RWPE2 (cell line): ENCODE measurements around the gene LIMCH1.

Experiments used
- ATAC-seq: fragments of 200-7000 bp; cut with Tn5 transposase; 3 replicates; pipeline ENCODE4 v1.9.1; 2021; ENCODE audit warnings: low read depth
- DNase-seq: peaks from one replicate; pipeline ENCODE4 v3.0.0-alpha.2; 2020; ENCODE audit warnings: low spot score
- H3K27ac ChIP-seq: fragments of 450-650 bp; 2 replicates; pipeline ENCODE4 v1.5.1; 2017; ENCODE audit warnings: mild to moderate bottlenecking; ENCODE audit not compliant: poor library complexity, severe bottlenecking
- H3K27me3 ChIP-seq: fragments of 250-450 bp; sonication (Bioruptor Pico); 2 replicates; pipeline ENCODE4 v1.5.1; 2021; ENCODE audit warnings: mild to moderate bottlenecking, moderate library complexity; ENCODE audit not compliant: insufficient read depth, poor library complexity, severe bottlenecking
- H3K36me3 ChIP-seq: fragments of 250-450 bp; sonication (Bioruptor Pico); 2 replicates; pipeline ENCODE4 v1.5.1; 2020; ENCODE audit warnings: low read depth, mild to moderate bottlenecking, moderate library complexity
- H3K4me1 ChIP-seq: fragments of 250-450 bp; sonication (Bioruptor Pico); 2 replicates; pipeline ENCODE4 v1.5.1; 2021; ENCODE audit warnings: mild to moderate bottlenecking, moderate library complexity; ENCODE audit not compliant: insufficient read depth, poor library complexity, severe bottlenecking
- H3K4me3 ChIP-seq: fragments of 250-450 bp; sonication (Bioruptor Pico); 2 replicates; pipeline ENCODE4 v1.5.1; 2021; ENCODE audit warnings: mild to moderate bottlenecking, moderate library complexity; ENCODE audit not compliant: severe bottlenecking
- H3K9me3 ChIP-seq: fragments of 250-450 bp; sonication (Bioruptor Pico); 2 replicates; pipeline ENCODE4 v1.5.1; 2021; ENCODE audit warnings: mild to moderate bottlenecking, moderate library complexity; ENCODE audit not compliant: severe bottlenecking
- TF ChIP-seq, protein P1 (sequence below): fragments of 450-650 bp; IDR thresholded peaks from one replicate; pipeline ENCODE4 v1.5.1; 2017; ENCODE audit warnings: mild to moderate bottlenecking, moderate library complexity; ENCODE audit not compliant: poor library complexity, severe bottlenecking

The LIMCH1 gene

DNA sequence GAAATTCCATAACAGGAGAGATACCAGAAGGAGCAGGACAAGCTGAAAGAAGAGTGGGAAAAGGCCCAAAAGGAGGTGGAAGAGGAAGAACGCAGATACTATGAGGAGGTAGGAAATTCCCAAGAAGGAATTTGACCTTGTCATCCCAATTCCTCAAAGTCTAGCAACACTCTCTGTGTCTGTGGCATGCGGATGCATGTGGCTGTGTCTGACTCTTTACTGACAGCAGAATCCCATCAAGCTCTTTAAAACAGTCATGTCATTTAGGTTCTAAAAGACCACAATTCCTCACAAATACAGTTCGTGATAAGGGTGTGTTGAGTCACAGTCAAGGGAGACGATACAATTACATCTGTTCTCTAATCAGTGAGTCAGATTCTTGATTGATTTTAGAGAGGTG is 142.0 kb downstream of the LIMCH1 start:
- H3K36me3 ChIP-seq = peaks cover 68% of the 10 kb centered on the region
- ATAC-seq (no peak), DNase-seq (no peak)
- no peaks in the 10 kb centered on the region for H3K27me3 ChIP-seq
- no peak overlapping the region for H3K4me3 ChIP-seq
- TF ChIP-seq, protein P1, sequence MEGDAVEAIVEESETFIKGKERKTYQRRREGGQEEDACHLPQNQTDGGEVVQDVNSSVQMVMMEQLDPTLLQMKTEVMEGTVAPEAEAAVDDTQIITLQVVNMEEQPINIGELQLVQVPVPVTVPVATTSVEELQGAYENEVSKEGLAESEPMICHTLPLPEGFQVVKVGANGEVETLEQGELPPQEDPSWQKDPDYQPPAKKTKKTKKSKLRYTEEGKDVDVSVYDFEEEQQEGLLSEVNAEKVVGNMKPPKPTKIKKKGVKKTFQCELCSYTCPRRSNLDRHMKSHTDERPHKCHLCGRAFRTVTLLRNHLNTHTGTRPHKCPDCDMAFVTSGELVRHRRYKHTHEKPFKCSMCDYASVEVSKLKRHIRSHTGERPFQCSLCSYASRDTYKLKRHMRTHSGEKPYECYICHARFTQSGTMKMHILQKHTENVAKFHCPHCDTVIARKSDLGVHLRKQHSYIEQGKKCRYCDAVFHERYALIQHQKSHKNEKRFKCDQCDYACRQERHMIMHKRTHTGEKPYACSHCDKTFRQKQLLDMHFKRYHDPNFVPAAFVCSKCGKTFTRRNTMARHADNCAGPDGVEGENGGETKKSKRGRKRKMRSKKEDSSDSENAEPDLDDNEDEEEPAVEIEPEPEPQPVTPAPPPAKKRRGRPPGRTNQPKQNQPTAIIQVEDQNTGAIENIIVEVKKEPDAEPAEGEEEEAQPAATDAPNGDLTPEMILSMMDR = no peak
- H3K4me1 ChIP-seq = no peaks in the 10 kb centered on the region
- H3K9me3 ChIP-seq = no peaks in the 10 kb centered on the region
- H3K27ac ChIP-seq = no peak overlapping the region

DNA sequence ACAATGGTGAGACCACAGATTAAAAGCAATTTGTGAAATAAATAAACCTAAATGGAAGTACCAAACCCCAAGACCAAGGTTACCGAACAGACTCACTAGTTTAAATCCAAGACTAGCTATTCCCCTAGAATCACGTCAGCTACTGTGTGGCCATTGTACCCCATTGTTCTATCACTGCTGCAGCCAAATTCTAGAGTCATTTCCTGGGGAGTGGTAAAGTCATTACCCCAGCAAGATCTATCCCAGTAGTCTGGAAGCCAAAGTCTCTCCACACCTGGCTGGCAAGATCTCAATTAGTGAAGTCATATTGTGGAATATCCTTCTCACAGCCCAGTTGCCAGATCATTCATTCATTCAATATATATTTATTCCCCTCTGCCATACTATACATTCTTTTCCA is 143.1 kb downstream of the LIMCH1 start:
- H3K4me1 ChIP-seq = no peaks in the 10 kb centered on the region
- TF ChIP-seq, protein P1 = no peak
- H3K27me3 ChIP-seq = no peaks in the 10 kb centered on the region
- ATAC-seq (no peak), DNase-seq (no peak)
- no peak overlapping the region for H3K4me3 ChIP-seq
- H3K36me3 ChIP-seq = peaks cover 75% of the 10 kb centered on the region
- no peak overlapping the region for H3K27ac ChIP-seq
- no peaks in the 10 kb centered on the region for H3K9me3 ChIP-seq

DNA sequence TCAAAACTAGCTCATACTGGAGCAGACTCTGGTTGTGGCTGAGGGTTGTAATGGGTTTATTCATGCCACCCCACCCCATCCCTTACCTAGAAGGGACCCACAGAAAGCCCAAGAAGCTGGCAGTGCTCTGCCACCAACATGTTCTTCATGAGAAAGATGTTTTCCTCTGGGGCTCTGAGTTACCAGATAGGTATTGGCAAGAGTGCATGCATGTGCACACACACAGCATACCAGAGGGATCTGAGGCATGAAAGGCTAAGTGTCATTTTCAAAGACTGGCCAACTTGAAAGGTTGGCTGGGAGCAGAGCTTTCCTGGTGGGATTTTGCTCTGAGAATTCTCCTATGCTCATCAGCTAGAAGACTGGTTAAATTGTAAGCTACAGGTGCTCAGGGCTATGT is 145.4 kb downstream of the LIMCH1 start:
- no peak for ATAC-seq

DNA sequence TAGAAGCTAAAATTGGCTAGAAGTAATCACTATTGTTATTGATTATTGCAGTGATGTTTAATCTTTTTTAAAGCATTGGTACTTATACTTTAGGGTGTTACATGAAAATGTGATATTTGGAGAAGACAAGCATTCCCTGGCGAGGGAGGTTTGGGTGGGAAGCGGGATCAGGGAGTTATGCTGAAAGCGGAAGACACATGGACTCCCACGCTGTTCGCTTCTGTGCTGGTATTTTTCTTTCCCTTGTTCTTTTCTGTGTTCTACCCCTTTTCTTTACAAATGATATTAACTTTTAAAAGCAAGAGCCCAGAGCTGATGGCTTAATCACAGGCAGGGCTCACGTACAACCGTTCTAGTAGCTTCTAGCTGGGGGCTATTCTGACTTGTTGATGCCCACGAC is 148.9 kb downstream of the LIMCH1 start:
- TF ChIP-seq, protein P1 = no peak
- no peak overlapping the region for H3K27ac ChIP-seq
- H3K4me3 ChIP-seq = no peak overlapping the region
- H3K27me3 ChIP-seq = no peaks in the 10 kb centered on the region
- H3K36me3 ChIP-seq = peaks cover 77% of the 10 kb centered on the region
- H3K4me1 ChIP-seq = no peaks in the 10 kb centered on the region
- DNase-seq (no peak), ATAC-seq (no peak)
- no peaks in the 10 kb centered on the region for H3K9me3 ChIP-seq

More for the DNA sequence above, 145.4 kb downstream of the LIMCH1 start:
- no peaks in the 10 kb centered on the region for H3K27me3 ChIP-seq
- H3K36me3 ChIP-seq = peaks cover 79% of the 10 kb centered on the region
- no peak overlapping the region for H3K27ac ChIP-seq
- TF ChIP-seq, protein P1 = no peak
- H3K4me1 ChIP-seq = no peaks in the 10 kb centered on the region
- H3K9me3 ChIP-seq = no peaks in the 10 kb centered on the region
- no peak for DNase-seq
- no peak overlapping the region for H3K4me3 ChIP-seq

DNA sequence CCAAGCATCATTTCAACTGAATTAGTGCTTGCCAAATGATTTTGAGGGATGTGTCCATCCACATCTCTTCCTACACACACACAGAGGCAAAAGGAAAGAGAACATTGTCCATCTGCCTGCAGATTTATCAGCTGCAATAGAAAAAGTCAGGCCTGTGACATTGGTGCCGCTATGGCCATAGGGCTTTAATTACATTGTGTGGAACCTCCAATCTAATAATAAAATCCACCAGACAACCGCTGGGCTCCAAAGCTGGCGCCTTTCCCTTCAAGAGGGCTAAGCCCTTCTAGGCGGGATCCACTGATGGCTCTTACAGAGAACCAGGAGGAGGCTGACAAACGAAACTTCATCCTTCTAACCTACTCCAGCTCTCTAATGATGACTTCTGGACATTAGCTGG is 150.0 kb downstream of the LIMCH1 start:
- Histone ChIP-seq H3K9me3 (no peaks in the 10 kb centered on the region), H3K27ac (no peak overlapping the region), H3K27me3 (no peaks in the 10 kb centered on the region), H3K4me3 (no peak overlapping the region), H3K36me3 (peaks cover 74% of the 10 kb centered on the region), H3K4me1 (no peaks in the 10 kb centered on the region)
- ATAC-seq (no peak), DNase-seq (no peak)
- TF ChIP-seq, protein P1 = no peak
